ENCODE results near the gene GRPEL1. TPM values are rescaled to one million over a fixed set of nuclear protein-coding genes. Genes with fewer than 3 reads are reported as not detected.

Gene GRPEL1
- total and polyA plus RNA-seq, 2 experiments from 2014 or later, result 27.4 to 112 TPM

DNA sequence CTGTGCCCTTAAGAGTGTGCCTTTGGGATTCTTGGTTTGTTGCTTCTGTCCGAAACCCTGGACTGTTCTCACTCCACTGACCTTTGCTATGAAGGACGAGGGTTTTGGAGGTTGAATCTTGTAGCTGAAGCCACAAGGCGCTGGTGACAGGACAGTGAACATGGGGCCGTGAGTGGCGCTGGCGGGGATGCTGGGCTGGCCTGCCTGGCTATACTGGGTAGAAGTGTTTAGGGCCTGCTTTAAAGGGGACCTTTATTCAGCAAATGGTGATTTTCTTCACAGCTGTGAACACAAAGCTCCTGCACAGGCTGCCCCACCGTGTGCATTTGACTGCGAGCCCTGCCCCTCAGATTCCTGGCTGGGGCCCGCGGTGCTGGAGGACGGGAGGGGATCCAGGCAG, 51.8 kb downstream of the GRPEL1 start:
- no peaks in the 10 kb centered on the region for H3K27me3 ChIP-seq (ENCODE audit: insufficient read depth)
- TF ChIP-seq, protein P1, sequence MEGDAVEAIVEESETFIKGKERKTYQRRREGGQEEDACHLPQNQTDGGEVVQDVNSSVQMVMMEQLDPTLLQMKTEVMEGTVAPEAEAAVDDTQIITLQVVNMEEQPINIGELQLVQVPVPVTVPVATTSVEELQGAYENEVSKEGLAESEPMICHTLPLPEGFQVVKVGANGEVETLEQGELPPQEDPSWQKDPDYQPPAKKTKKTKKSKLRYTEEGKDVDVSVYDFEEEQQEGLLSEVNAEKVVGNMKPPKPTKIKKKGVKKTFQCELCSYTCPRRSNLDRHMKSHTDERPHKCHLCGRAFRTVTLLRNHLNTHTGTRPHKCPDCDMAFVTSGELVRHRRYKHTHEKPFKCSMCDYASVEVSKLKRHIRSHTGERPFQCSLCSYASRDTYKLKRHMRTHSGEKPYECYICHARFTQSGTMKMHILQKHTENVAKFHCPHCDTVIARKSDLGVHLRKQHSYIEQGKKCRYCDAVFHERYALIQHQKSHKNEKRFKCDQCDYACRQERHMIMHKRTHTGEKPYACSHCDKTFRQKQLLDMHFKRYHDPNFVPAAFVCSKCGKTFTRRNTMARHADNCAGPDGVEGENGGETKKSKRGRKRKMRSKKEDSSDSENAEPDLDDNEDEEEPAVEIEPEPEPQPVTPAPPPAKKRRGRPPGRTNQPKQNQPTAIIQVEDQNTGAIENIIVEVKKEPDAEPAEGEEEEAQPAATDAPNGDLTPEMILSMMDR (conservative IDR thresholded peaks at IDR 0.05; ENCODE audit: low read depth in 2 of 2), result no peak
- TF ChIP-seq STAT1 (IDR thresholded peaks at IDR 0.05; ENCODE audit: unreplicated experiment) (no peak), ZNF331 (CRISPR knock-in tag; IDR thresholded peaks at IDR 0.05; ENCODE audit: low read depth) (no peak), CREB1 (CRISPR knock-in tag; IDR thresholded peaks at IDR 0.05; ENCODE audit: low read depth) (no peak), ZNF114 (CRISPR knock-in tag; IDR thresholded peaks at IDR 0.05) (no peak), EZH2phosphoT487 (IDR thresholded peaks at IDR 0.05; ENCODE audit: unreplicated experiment) (no peak), POLR2AphosphoS5 (IDR thresholded peaks at IDR 0.05; ENCODE audit: low read depth) (no peak), JUNB (IDR thresholded peaks at IDR 0.05; ENCODE audit: unreplicated experiment) (no peak), EZH2 (IDR thresholded peaks at IDR 0.05; ENCODE audit: low read depth, unreplicated experiment) (no peak), NANOG (IDR thresholded peaks at IDR 0.05; ENCODE audit: borderline replicate concordance) (no peak)
- TF ChIP-seq, protein P2, sequence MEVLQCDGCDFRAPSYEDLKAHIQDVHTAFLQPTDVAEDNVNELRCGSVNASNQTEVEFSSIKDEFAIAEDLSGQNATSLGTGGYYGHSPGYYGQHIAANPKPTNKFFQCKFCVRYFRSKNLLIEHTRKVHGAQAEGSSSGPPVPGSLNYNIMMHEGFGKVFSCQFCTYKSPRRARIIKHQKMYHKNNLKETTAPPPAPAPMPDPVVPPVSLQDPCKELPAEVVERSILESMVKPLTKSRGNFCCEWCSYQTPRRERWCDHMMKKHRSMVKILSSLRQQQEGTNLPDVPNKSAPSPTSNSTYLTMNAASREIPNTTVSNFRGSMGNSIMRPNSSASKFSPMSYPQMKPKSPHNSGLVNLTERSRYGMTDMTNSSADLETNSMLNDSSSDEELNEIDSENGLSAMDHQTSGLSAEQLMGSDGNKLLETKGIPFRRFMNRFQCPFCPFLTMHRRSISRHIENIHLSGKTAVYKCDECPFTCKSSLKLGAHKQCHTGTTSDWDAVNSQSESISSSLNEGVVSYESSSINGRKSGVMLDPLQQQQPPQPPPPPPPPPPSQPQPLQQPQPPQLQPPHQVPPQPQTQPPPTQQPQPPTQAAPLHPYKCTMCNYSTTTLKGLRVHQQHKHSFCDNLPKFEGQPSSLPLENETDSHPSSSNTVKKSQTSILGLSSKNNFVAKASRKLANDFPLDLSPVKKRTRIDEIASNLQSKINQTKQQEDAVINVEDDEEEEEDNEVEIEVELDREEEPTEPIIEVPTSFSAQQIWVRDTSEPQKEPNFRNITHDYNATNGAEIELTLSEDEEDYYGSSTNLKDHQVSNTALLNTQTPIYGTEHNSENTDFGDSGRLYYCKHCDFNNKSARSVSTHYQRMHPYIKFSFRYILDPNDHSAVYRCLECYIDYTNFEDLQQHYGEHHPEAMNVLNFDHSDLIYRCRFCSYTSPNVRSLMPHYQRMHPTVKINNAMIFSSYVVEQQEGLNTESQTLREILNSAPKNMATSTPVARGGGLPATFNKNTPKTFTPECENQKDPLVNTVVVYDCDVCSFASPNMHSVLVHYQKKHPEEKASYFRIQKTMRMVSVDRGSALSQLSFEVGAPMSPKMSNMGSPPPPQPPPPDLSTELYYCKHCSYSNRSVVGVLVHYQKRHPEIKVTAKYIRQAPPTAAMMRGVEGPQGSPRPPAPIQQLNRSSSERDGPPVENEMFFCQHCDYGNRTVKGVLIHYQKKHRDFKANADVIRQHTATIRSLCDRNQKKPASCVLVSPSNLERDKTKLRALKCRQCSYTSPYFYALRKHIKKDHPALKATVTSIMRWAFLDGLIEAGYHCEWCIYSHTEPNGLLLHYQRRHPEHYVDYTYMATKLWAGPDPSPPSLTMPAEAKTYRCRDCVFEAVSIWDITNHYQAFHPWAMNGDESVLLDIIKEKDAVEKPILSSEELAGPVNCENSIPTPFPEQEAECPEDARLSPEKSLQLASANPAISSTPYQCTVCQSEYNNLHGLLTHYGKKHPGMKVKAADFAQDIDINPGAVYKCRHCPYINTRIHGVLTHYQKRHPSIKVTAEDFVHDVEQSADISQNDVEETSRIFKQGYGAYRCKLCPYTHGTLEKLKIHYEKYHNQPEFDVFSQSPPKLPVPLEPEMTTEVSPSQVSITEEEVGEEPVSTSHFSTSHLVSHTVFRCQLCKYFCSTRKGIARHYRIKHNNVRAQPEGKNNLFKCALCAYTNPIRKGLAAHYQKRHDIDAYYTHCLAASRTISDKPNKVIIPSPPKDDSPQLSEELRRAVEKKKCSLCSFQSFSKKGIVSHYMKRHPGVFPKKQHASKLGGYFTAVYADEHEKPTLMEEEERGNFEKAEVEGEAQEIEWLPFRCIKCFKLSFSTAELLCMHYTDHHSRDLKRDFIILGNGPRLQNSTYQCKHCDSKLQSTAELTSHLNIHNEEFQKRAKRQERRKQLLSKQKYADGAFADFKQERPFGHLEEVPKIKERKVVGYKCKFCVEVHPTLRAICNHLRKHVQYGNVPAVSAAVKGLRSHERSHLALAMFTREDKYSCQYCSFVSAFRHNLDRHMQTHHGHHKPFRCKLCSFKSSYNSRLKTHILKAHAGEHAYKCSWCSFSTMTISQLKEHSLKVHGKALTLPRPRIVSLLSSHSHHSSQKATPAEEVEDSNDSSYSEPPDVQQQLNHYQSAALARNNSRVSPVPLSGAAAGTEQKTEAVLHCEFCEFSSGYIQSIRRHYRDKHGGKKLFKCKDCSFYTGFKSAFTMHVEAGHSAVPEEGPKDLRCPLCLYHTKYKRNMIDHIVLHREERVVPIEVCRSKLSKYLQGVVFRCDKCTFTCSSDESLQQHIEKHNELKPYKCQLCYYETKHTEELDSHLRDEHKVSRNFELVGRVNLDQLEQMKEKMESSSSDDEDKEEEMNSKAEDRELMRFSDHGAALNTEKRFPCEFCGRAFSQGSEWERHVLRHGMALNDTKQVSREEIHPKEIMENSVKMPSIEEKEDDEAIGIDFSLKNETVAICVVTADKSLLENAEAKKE (CRISPR knock-in tag; IDR thresholded peaks at IDR 0.05), result no peak
- TF ChIP-seq, protein P3, sequence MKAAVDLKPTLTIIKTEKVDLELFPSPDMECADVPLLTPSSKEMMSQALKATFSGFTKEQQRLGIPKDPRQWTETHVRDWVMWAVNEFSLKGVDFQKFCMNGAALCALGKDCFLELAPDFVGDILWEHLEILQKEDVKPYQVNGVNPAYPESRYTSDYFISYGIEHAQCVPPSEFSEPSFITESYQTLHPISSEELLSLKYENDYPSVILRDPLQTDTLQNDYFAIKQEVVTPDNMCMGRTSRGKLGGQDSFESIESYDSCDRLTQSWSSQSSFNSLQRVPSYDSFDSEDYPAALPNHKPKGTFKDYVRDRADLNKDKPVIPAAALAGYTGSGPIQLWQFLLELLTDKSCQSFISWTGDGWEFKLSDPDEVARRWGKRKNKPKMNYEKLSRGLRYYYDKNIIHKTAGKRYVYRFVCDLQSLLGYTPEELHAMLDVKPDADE (IDR thresholded peaks at IDR 0.05), result no peak
- TF ChIP-seq, protein P4, sequence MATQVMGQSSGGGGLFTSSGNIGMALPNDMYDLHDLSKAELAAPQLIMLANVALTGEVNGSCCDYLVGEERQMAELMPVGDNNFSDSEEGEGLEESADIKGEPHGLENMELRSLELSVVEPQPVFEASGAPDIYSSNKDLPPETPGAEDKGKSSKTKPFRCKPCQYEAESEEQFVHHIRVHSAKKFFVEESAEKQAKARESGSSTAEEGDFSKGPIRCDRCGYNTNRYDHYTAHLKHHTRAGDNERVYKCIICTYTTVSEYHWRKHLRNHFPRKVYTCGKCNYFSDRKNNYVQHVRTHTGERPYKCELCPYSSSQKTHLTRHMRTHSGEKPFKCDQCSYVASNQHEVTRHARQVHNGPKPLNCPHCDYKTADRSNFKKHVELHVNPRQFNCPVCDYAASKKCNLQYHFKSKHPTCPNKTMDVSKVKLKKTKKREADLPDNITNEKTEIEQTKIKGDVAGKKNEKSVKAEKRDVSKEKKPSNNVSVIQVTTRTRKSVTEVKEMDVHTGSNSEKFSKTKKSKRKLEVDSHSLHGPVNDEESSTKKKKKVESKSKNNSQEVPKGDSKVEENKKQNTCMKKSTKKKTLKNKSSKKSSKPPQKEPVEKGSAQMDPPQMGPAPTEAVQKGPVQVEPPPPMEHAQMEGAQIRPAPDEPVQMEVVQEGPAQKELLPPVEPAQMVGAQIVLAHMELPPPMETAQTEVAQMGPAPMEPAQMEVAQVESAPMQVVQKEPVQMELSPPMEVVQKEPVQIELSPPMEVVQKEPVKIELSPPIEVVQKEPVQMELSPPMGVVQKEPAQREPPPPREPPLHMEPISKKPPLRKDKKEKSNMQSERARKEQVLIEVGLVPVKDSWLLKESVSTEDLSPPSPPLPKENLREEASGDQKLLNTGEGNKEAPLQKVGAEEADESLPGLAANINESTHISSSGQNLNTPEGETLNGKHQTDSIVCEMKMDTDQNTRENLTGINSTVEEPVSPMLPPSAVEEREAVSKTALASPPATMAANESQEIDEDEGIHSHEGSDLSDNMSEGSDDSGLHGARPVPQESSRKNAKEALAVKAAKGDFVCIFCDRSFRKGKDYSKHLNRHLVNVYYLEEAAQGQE (IDR thresholded peaks at IDR 0.05; ENCODE audit: unreplicated experiment), result no peak
- Mint-ChIP-seq H3K4me1 (peaks cover 18% of the 10 kb centered on the region), H3K27ac (no peak overlapping the region), H3K4me3 (no peak overlapping the region), H3K27me3 (ENCODE audit: insufficient read depth, low read depth, poor library complexity) (peaks cover 5% of the 10 kb centered on the region), H3K36me3 (ENCODE audit: low read depth) (peaks cover 74% of the 10 kb centered on the region), H3K9me3 (no peaks in the 10 kb centered on the region)
- H3K9me2 ChIP-seq (ENCODE audit: insufficient read depth), result no peaks in the 10 kb centered on the region
- no peak overlapping the region for H3K4me2 ChIP-seq
- peaks cover 3% of the 10 kb centered on the region for H3K79me2 ChIP-seq (replicated peaks; ENCODE audit: insufficient read depth)
- no peak overlapping the region for H2AFZ ChIP-seq
- ATAC-seq (no peak), DNase-seq (ENCODE audit: low spot score) (no peak)
- peaks cover 31% of the 10 kb centered on the region for H4K20me1 ChIP-seq (replicated peaks; ENCODE audit: insufficient read depth)
- no peaks in the 10 kb centered on the region for H3K4me1 ChIP-seq (ENCODE audit: insufficient read depth)
- H3K4me3 ChIP-seq, result no peak overlapping the region
- H3K36me3 ChIP-seq (ENCODE audit: insufficient read depth), result peaks cover 5% of the 10 kb centered on the region; the same call in 1 of the 2 replicates
- no peak overlapping the region for H3K27ac ChIP-seq (ENCODE audit: low read depth)
- H3F3A ChIP-seq (replicated peaks; ENCODE audit: low read depth), result no peaks in the 10 kb centered on the region
